ENCODE measurements around the gene CDH15.

Gene CDH15

DNA sequence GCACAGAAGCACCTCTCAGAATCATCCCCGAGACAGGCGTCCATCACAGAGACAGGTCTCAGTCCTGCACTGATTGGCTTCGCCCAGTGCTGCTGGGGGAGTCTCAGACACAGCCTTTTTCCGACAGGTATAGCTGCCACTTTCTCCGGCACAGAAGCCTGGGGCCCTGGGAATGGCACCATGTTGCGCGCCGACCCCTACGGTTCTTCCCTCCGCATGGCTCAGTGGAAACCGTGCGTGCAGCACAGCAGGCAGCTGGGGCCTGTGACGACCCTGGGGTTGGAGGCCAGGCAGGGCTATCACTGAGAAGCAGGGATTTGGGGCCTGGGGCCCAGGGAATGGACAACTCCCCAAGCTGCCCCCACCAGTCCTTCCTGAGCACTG lies 29.7 kb upstream of the CDH15 start:
- DNase-seq = no peak

GRCh38 chr16:89142474-89143195 lies 28.9 kb upstream of the CDH15 start:
- DNase-seq = no peak

DNA sequence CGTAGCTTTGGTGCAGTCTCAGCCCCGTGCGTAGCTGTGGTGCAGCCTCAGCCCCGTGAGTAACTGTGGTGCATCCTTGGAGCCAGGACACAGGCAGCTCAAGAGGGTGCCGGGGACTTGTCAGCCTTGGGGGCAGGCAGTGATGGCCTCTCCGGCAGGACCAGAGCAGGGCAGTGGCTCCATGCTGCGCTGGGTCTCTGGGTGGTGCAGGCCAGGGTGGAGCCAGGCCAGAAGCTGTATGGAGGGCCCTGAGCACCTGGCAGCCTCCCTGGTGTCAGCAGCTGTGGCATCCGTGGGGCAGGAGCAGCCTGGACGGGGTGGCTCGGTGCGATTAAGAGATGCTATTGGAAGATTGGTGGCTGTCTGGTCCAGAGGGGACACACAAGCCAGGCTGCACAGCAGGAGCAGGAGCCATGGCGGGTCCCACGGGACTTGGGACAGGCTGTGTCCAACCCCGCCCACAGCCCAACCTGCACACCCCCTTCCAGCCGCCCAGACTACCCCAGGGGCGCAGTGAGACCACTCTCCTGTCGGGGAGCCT lies 28.3 kb upstream of the CDH15 start:
- DNase-seq = no peak

GRCh38 chr16:89143911-89144675 lies 27.5 kb upstream of the CDH15 start:
- no peak for DNase-seq

GRCh38 chr16:89144681-89145080 lies 26.9 kb upstream of the CDH15 start:
- no peak for DNase-seq

DNA sequence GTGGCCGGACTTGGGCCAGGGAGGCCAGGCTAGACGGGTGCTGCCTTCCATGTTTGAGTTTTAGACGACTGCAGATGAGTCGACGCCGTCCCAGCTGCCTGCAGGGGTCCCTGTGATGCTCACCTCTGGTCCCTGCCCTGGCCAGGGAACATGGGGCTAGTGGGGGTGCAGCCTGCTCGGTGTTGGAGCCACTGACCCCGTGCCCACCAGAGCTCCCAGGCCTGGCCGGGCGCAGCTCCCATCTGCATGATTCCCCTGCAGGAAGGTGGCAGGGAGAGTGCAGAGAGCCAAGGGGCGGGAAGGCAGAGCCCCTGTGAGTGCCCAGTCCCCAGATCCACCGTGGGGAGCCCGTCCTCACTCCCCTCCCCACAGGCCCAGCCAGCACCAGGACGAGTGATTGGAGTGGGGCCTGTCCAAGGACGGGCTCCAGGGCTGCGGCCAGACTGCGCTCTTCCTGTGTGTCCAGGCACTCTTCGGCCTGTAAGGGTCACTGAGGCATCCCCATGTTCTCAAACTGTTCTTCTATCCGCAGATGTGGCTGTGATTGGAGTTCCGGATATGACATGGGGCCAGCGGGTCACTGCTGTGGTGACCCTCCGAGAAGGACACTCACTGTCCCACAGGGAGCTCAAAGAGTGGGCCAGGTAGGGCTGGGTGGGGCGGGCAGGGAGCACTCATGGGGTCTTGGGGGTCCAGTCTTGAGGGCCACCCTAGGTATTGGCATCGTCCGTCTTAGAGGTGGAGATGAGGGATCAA lies 26.0 kb upstream of the CDH15 start:
- no peak for DNase-seq

- DNase-seq = no peak
Measured at GRCh38 chr16:89146211-89147005, 25.1 kb upstream of the CDH15 start.

- DNase-seq = no peak
Measured at GRCh38 chr16:89147085-89147817, 24.3 kb upstream of the CDH15 start.

DNA sequence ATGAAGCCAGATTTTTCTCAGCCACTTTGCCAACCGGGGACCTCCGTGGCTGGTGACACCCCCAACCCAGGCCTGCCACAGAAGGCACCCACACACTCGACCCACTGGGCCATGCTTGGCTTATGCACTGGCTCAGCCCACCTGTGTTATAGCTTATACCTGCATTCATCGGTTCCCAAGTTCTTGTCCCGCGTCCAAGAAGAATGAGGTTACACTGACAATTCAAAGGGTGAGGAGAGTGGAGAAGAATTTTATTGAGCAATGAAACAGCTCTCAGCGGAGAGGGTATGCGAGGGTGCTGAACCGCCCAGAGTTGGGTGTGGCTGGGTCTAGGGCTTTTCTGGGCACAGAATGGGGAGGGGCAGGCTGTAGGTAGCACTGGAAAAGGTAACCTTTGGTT lies 22.2 kb upstream of the CDH15 start:
- no peak for DNase-seq

GRCh38 chr16:89150090-89150835 lies 21.3 kb upstream of the CDH15 start:
- DNase-seq = no peak

- DNase-seq = no peak
Measured at GRCh38 chr16:89150981-89151380, 20.6 kb upstream of the CDH15 start.

GRCh38 chr16:89152831-89153700 lies 18.5 kb upstream of the CDH15 start:
- no peak for DNase-seq

DNA sequence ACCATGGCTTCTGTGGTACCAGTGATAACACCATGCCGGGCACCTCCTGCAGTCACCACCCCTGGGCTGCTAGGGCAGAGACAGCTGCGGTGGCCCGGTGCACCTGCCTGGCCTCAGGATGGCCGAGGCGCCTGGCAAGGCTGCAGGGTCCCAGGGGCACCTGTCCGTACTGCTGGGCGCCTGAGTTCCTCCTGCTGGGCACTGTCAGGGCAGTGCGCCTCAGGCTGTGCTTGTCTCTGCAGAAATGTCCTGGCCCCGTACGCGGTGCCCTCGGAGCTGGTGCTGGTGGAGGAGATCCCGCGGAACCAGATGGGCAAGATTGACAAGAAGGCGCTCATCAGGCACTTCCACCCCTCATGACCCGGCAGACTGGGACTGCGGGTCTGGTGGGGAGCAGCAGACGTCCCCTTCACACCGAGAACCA lies 17.7 kb upstream of the CDH15 start:
- no peak for DNase-seq

GRCh38 chr16:89154390-89155183 lies 17.0 kb upstream of the CDH15 start:
- no peak for DNase-seq

DNA sequence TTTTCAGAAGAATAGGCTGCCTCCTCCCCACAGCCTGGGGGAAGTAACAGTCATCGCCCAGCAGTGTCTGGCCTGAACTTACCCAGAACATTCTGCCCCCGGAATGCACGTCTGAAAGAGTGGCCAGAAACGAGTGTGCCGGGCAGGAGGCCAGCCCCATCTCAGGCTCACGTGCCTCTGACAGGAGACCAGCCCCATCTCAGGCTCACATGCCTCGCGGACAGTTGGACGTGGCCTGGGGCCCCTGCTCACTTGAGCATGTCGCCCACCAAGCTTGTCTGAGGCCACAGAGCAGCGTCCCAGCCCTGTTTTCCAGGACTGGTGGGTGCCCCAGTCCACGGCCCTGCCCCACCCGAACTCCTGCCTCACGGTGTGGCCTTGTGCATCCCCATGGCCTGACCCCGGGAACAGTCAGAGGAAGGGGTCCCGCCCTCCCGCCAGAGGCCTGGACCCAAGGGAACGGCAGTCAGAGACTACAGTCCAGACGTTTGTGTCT lies 16.3 kb upstream of the CDH15 start:
- peak; percentile 16 for DNase-seq

DNA sequence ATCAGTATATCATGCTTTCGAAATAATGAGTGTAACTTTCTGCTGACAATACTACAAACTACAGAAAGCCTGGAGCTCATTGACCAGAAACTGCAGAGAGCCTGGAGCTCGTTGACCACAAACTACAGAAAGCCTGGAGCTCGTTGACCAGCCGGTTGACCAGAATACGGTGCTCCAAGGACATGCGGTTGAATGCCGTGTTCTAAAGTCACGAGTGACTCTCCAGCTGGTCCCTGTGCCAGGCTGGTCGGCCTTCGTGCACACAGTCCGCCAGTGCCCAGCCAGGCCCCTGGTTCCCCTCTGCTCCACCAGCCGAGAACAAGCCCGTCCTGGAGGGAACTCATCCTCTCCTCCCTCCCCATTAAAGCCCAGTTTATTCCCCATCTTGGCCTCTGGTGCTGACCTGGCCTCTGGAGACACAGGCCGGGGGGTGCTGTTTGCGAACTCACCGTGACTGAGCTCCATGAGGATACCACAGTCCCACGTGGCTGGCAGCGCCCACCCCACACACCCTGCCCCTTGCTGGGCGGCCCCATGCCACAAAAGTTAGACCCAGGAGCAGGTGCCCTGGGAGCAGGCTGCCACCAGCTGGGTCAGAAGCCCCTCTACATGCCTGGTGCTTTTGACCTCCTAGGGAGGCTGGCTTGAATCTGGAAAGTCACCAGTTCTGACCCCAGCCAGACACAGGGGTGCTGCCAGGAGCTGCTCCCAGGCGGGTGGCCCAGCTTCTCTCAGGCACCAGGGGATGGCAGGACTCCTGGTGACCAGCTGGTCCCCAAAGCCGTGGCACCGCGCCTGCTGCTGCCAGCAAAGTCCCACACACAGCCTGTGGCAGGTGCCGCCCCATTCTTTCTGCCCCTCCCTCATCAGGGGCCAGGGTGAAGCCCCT lies 15.5 kb upstream of the CDH15 start:
- no peak for DNase-seq

GRCh38 chr16:89156740-89157645 lies 14.6 kb upstream of the CDH15 start:
- no peak for DNase-seq

Measured in HCEC 1CT (cell line).